HEK293 (cell line): ENCODE results near the gene MRPL11.
"Not testable (repeated sequence)": the region's sequence is repeated elsewhere in the genome, so short reads cannot be mapped to it uniquely, and the experiment has no call there.

ENCODE experiments used
- CTCF ChIA-PET: fragments of 350-600 bp; formaldehyde crosslinking; extraction: SDS; loops from one replicate; lab custom pipeline; 2021; ENCODE audit warnings: antibody characterized with exemption; lab: Yijun Ruan, JAX
- POLR2A ChIA-PET: fragments of 300-600 bp; formaldehyde crosslinking; extraction: SDS; loops from one replicate; lab custom pipeline; 2020; ENCODE audit warnings: antibody characterized with exemption, inconsistent platforms; lab: Yijun Ruan, JAX
- H3K27ac ChIP-seq: fragments of 200-500 bp; sonication (Bioruptor generic); 2 replicates; pipeline ENCODE4 v1.5.1; 2014; ENCODE audit warnings: low read depth, low read length, control low read depth, inconsistent platforms; ENCODE audit errors: extremely low read depth
- H3K36me3 ChIP-seq, 2 experiments: fragments of 200-500 bp in 1 of 2; sonication (Bioruptor generic) in 1 of 2; 1 replicate in 1 of 2; 2 replicates in 1 of 2; pipeline ENCODE4 v1.5.1; 2014 to 2017; ENCODE audit warnings: inconsistent platforms in 2 of 2, low read length in 2 of 2; ENCODE audit not compliant: control insufficient read depth in 2 of 2, insufficient read depth in 1 of 2
- H3K4me1 ChIP-seq: fragments of 200-500 bp; sonication (Bioruptor generic); 2 replicates; pipeline ENCODE4 v1.5.1; 2014; ENCODE audit warnings: mild to moderate bottlenecking, low read length, inconsistent platforms; ENCODE audit not compliant: control insufficient read depth, insufficient read depth
- H3K4me3 ChIP-seq: 2 replicates; pipeline ENCODE4 v1.5.1; 2011; ENCODE audit warnings: low read depth, mild to moderate bottlenecking, control low read depth, low read length, moderate library complexity
- H3K9me3 ChIP-seq: fragments of 200-500 bp; sonication (Bioruptor generic); 2 replicates; pipeline ENCODE4 v1.5.1; 2014; ENCODE audit warnings: low read depth, low read length, inconsistent platforms; ENCODE audit not compliant: control insufficient read depth, insufficient read depth
- EGR2 ChIP-seq: fragments of 450-650 bp; formaldehyde crosslinking; IDR thresholded peaks from 2 replicates; pipeline ENCODE4 v1.5.1; 2016; ENCODE audit warnings: low read depth, missing biosample characterization, missing genetic modification characterization
- IKZF3 ChIP-seq: fragments of 450-650 bp; IDR thresholded peaks from 2 replicates; pipeline ENCODE4 v1.5.0; 2018; ENCODE audit warnings: missing biosample characterization, mild to moderate bottlenecking, missing genetic modification characterization, moderate library complexity
- OSR2 ChIP-seq: fragments of 450-650 bp; formaldehyde crosslinking; IDR thresholded peaks from 2 replicates; pipeline ENCODE4 v1.5.1; 2016; ENCODE audit warnings: missing biosample characterization, missing genetic modification characterization
- PRDM1 ChIP-seq: fragments of 450-650 bp; formaldehyde crosslinking; IDR thresholded peaks from 2 replicates; pipeline ENCODE4; 2016; ENCODE audit warnings: missing biosample characterization, missing genetic modification characterization
- ZBTB17 ChIP-seq: fragments of 450-650 bp; formaldehyde crosslinking; IDR thresholded peaks from 2 replicates; pipeline ENCODE4 v1.5.1; 2016; ENCODE audit warnings: missing biosample characterization, missing genetic modification characterization
- ZBTB21 ChIP-seq: fragments of 450-650 bp; formaldehyde crosslinking; IDR thresholded peaks from 2 replicates; pipeline ENCODE4 v1.5.1; 2017; ENCODE audit warnings: missing biosample characterization, missing genetic modification characterization
- ZBTB7A ChIP-seq: fragments of 450-650 bp; formaldehyde crosslinking; IDR thresholded peaks from 2 replicates; pipeline ENCODE4 v1.5.1; 2016; ENCODE audit warnings: low read depth, missing biosample characterization, missing genetic modification characterization
- ZFP3 ChIP-seq: fragments of 450-650 bp; formaldehyde crosslinking; IDR thresholded peaks from 2 replicates; pipeline ENCODE4 v1.5.1; 2016; ENCODE audit warnings: low read depth, missing biosample characterization, missing genetic modification characterization
- ZFP69B ChIP-seq: fragments of 450-650 bp; formaldehyde crosslinking; IDR thresholded peaks from 2 replicates; pipeline ENCODE4 v1.5.1; 2016; ENCODE audit warnings: missing biosample characterization, missing genetic modification characterization
- ZNF2 ChIP-seq: fragments of 450-650 bp; formaldehyde crosslinking; IDR thresholded peaks from 2 replicates; pipeline ENCODE4 v1.5.1; 2016; ENCODE audit warnings: missing biosample characterization, missing genetic modification characterization
- ZNF366 ChIP-seq: fragments of 450-650 bp; formaldehyde crosslinking; conservative IDR thresholded peaks from 2 replicates; pipeline ENCODE4 v1.5.1; 2016; ENCODE audit warnings: missing biosample characterization, missing genetic modification characterization
- ZNF416 ChIP-seq: fragments of 450-650 bp; formaldehyde crosslinking; IDR thresholded peaks from 2 replicates; pipeline ENCODE4 v1.5.1; 2016; ENCODE audit warnings: missing biosample characterization, missing genetic modification characterization
- ZNF473 ChIP-seq: fragments of 450-650 bp; formaldehyde crosslinking; IDR thresholded peaks from 2 replicates; pipeline ENCODE4 v1.5.1; 2017; ENCODE audit warnings: missing biosample characterization, missing genetic modification characterization
- ZNF521 ChIP-seq: fragments of 450-650 bp; formaldehyde crosslinking; IDR thresholded peaks from 2 replicates; pipeline ENCODE4 v1.5.1; 2017; ENCODE audit warnings: missing biosample characterization, mild to moderate bottlenecking, missing genetic modification characterization
- ZNF548 ChIP-seq: fragments of 450-650 bp; formaldehyde crosslinking; IDR thresholded peaks from 2 replicates; pipeline ENCODE4 v1.5.1; 2016; ENCODE audit warnings: missing biosample characterization, missing genetic modification characterization
- ZNF654 ChIP-seq: fragments of 450-650 bp; formaldehyde crosslinking; IDR thresholded peaks from 2 replicates; pipeline ENCODE4 v1.5.1; 2016; ENCODE audit warnings: low read depth, missing biosample characterization, missing genetic modification characterization
- ZNF76 ChIP-seq: fragments of 450-650 bp; formaldehyde crosslinking; IDR thresholded peaks from 2 replicates; pipeline ENCODE4; 2016; ENCODE audit warnings: low read depth, missing biosample characterization, missing genetic modification characterization, borderline replicate concordance
- TF ChIP-seq, protein P1 (sequence below): fragments of 450-650 bp; formaldehyde crosslinking; IDR thresholded peaks from 2 replicates; pipeline ENCODE4 v1.5.1; 2016; ENCODE audit warnings: missing biosample characterization, missing genetic modification characterization
- TF ChIP-seq, protein P2 (sequence below): fragments of 450-650 bp; formaldehyde crosslinking; IDR thresholded peaks from 2 replicates; pipeline ENCODE4 v1.5.1; 2016; ENCODE audit warnings: missing biosample characterization, missing genetic modification characterization

The MRPL11 gene

DNA sequence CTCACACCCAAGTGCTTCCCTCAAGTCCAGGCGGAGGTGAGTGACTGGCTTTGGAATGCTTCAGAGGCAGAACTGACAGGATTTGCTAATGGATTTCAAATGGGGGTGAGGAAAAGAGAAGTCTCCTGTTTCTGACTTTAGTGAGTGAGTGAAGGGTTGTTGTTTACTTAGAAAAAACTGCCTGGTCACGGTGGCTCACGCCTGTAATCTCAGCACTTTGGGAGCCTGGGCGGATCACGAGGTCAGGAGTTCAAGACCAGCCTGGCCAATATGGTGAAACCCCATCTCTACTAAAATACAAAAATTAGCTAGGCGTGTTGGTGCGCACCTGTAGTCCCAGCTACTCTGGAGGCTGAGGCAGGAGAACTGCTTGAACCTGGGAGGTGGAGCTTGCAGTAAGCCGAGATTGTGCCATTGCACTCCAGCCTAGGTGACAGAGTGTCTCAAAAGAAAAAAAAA is 6.7 kb downstream of the MRPL11 start:
- H3K4me1 ChIP-seq, H3K27ac ChIP-seq, H3K9me3 ChIP-seq, H3K4me3 ChIP-seq: not testable (repeated sequence)
- POLR2A ChIA-PET, result interaction anchor here (0.9 kb wide), 1 partner anchor 10 kb away, joined by 4 read pairs; the partner anchor contains the start of gene NPAS4
- H3K36me3 ChIP-seq, result peaks cover 0 to 23% of the 10 kb centered on the region in 2 experiments; a peak in 2 of 3 replicates
- 0 out of 2 replicates have a peak, but pooled peaks have one; percentile 23 for TF ChIP-seq ZBTB17 (tag by site-specific recombination)
- CTCF ChIA-PET, result interaction anchor here (0.7 to 2.9 kb wide), 3 partner anchors 14 to 880 kb away, joined by 5 to 21 read pairs (median 5); no protein-coding TSS in a partner anchor

DNA sequence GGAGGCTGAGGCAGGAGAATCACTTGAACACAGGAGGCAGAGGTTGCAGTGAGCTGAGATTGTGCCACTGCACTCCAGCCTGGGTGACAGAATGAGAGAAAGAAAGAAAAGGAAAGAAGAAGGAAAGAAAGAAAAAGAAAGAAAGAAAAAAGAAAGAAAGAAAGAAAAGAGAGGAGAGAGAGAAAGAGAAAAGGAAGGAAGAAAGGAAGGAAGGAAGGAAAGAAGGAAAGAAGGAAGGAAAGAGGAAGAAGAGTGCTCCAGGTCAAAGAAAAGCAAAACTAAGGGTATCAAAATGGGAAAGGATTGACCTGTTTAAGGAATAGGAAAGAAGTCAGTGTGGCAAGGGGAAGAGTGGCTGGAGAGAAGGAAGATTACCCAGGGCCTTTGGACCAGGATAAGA is 7.4 kb downstream of the MRPL11 start:
- CTCF ChIA-PET, result interaction anchor here (0.6 to 5.4 kb wide), 7 partner anchors 10 to 247 kb away, joined by 3 to 79 read pairs (median 3); no protein-coding TSS in a partner anchor
- TF ChIP-seq PRDM1 (tag by site-specific recombination), result peak; percentile 41
- peak; percentile 89 for TF ChIP-seq ZNF366 (tag by site-specific recombination)
- H3K27ac ChIP-seq, H3K4me1 ChIP-seq, H3K9me3 ChIP-seq, POLR2A ChIA-PET, H3K4me3 ChIP-seq: not testable (repeated sequence)
- H3K36me3 ChIP-seq, result peaks cover 0 to 17% of the 10 kb centered on the region in 2 experiments; a peak in 2 of 3 replicates

DNA sequence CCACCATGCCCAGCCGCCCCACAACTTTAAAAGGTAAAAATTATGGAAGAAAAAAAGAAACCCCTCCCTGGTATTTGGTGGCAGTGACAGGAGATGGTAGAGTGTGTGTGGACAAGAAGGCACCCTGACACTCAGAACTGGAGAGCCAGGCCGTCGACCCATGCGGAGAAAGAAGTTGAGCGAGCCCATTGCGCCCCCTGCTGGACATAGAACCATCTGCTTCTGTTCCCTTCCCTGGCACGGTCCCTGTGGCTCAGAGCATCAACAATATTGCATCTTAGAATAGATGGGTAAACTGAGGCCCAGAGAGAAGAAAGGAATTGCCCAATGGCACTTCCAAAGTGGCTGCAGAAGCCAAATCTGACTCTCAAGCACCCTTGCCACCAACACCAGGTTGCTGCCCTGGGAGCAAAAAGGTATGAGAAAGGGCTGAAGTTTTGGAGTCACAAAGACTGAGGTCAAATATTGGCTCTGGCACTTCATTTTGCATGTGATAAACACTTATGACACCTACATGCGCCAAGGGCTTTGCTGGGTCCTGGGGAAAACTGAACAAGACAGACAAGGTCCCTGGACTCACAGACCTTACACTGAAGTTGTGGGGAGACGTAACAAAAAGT is 8.6 kb downstream of the MRPL11 start:
- no peaks in the 10 kb centered on the region for H3K9me3 ChIP-seq
- ChIA-PET POLR2A (interaction anchor here (1.8 kb wide), 1 partner anchor 21 kb away, joined by 4 read pairs; no protein-coding TSS in a partner anchor), CTCF (interaction anchor here (0.6 to 5.4 kb wide), 23 partner anchors 9 to 392 kb away, joined by 3 to 79 read pairs (median 6); partner anchors contain the start of genes NPAS4 and SLC29A2)
- H3K4me3 ChIP-seq, result no peak overlapping the region
- H3K27ac ChIP-seq, result no peak overlapping the region
- TF ChIP-seq ZNF473 (tag by site-specific recombination) (no peak), ZNF654 (tag by site-specific recombination) (peak; percentile 70), ZNF76 (tag by site-specific recombination) (no peak), ZBTB21 (no peak), ZNF2 (tag by site-specific recombination) (0 out of 2 replicates have a peak, but pooled peaks have one; percentile 59), OSR2 (no peak), IKZF3 (no peak), ZFP3 (no peak), EGR2 (tag by site-specific recombination) (no peak), ZNF416 (no peak), ZBTB7A (tag by site-specific recombination) (no peak), ZNF521 (no peak), ZNF548 (tag by site-specific recombination) (no peak), ZFP69B (no peak)
- TF ChIP-seq, protein P1, sequence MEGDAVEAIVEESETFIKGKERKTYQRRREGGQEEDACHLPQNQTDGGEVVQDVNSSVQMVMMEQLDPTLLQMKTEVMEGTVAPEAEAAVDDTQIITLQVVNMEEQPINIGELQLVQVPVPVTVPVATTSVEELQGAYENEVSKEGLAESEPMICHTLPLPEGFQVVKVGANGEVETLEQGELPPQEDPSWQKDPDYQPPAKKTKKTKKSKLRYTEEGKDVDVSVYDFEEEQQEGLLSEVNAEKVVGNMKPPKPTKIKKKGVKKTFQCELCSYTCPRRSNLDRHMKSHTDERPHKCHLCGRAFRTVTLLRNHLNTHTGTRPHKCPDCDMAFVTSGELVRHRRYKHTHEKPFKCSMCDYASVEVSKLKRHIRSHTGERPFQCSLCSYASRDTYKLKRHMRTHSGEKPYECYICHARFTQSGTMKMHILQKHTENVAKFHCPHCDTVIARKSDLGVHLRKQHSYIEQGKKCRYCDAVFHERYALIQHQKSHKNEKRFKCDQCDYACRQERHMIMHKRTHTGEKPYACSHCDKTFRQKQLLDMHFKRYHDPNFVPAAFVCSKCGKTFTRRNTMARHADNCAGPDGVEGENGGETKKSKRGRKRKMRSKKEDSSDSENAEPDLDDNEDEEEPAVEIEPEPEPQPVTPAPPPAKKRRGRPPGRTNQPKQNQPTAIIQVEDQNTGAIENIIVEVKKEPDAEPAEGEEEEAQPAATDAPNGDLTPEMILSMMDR (tag by site-specific recombination), result peak; percentile 58
- TF ChIP-seq, protein P2, sequence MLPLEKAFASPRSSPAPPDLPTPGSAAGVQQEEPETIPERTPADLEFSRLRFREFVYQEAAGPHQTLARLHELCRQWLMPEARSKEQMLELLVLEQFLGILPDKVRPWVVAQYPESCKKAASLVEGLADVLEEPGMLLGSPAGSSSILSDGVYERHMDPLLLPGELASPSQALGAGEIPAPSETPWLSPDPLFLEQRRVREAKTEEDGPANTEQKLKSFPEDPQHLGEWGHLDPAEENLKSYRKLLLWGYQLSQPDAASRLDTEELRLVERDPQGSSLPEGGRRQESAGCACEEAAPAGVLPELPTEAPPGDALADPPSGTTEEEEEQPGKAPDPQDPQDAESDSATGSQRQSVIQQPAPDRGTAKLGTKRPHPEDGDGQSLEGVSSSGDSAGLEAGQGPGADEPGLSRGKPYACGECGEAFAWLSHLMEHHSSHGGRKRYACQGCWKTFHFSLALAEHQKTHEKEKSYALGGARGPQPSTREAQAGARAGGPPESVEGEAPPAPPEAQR (tag by site-specific recombination), result no peak
- no peaks in the 10 kb centered on the region for H3K4me1 ChIP-seq
- H3K36me3 ChIP-seq, result peaks cover 0 to 5% of the 10 kb centered on the region in 2 experiments; a peak in 2 of 3 replicates
